Activated naive CD8-positive, alpha-beta T cell treated with anti-CD3 and anti-CD28 coated beads for 36 hours (primary cell): ENCODE results near the gene PTPRN2. TPM values are rescaled to one million over a fixed set of nuclear protein-coding genes. Genes with fewer than 3 reads are reported as not detected.

Experiments
- DNase-seq: peaks from one replicate; pipeline ENCODE4 v3.0.0; 2021
- H3K27ac Mint-ChIP-seq: one replicate; pipeline ENCODE4 v1.8.0; 2022; ENCODE audit warnings: mild to moderate bottlenecking, moderate library complexity, mixed read lengths
- H3K27me3 Mint-ChIP-seq: one replicate; pipeline ENCODE4 v1.8.0; 2022; ENCODE audit warnings: mild to moderate bottlenecking, mixed read lengths
- H3K36me3 Mint-ChIP-seq: one replicate; pipeline ENCODE4 v1.8.0; 2021; ENCODE audit warnings: mild to moderate bottlenecking, mixed read lengths
- H3K4me1 Mint-ChIP-seq: one replicate; pipeline ENCODE4 v1.8.0; 2021; ENCODE audit warnings: mixed read lengths
- H3K4me3 Mint-ChIP-seq: one replicate; pipeline ENCODE4 v1.8.0; 2022; ENCODE audit warnings: mild to moderate bottlenecking, moderate library complexity, mixed read lengths
- H3K9me3 Mint-ChIP-seq: one replicate; pipeline ENCODE4 v1.8.0; 2022; ENCODE audit warnings: mixed read lengths
- total RNA-seq, 2 experiments: library from RNA; stranded (reverse); gene quantifications; one replicate each; pipeline ENCODE4 v1.2.3, GENCODE V29; 2021

Gene PTPRN2
- total RNA-seq, 2 experiments from 2014 or later, result 0.72 to 0.74 TPM

GRCh38 chr7:158446706-158447105 lies 140.9 kb downstream of the PTPRN2 start:
- peaks cover 3% of the 10 kb centered on the region for H3K27me3 Mint-ChIP-seq
- no peaks in the 10 kb centered on the region for H3K4me1 Mint-ChIP-seq
- H3K9me3 Mint-ChIP-seq, result no peaks in the 10 kb centered on the region
- H3K4me3 Mint-ChIP-seq, result no peak overlapping the region
- no peak overlapping the region for H3K27ac Mint-ChIP-seq
- DNase-seq, result no peak
- H3K36me3 Mint-ChIP-seq, result no peaks in the 10 kb centered on the region

GRCh38 chr7:158446281-158446680 lies 141.3 kb downstream of the PTPRN2 start:
- Mint-ChIP-seq H3K4me1 (no peaks in the 10 kb centered on the region), H3K9me3 (peaks cover 2% of the 10 kb centered on the region), H3K27me3 (peaks cover 3% of the 10 kb centered on the region), H3K27ac (no peak overlapping the region), H3K4me3 (no peak overlapping the region), H3K36me3 (no peaks in the 10 kb centered on the region)
- no peak for DNase-seq

GRCh38 chr7:158445421-158446175 lies 142.0 kb downstream of the PTPRN2 start:
- Mint-ChIP-seq H3K27me3 (peaks cover 3% of the 10 kb centered on the region), H3K36me3 (no peaks in the 10 kb centered on the region), H3K4me1 (no peaks in the 10 kb centered on the region), H3K4me3 (no peak overlapping the region), H3K27ac (no peak overlapping the region), H3K9me3 (peaks cover 4% of the 10 kb centered on the region)
- no peak for DNase-seq

- H3K36me3 Mint-ChIP-seq, result no peaks in the 10 kb centered on the region
- peaks cover 4% of the 10 kb centered on the region for H3K9me3 Mint-ChIP-seq
- no peaks in the 10 kb centered on the region for H3K4me1 Mint-ChIP-seq
- no peak for DNase-seq
- H3K27me3 Mint-ChIP-seq, result peaks cover 3% of the 10 kb centered on the region
- H3K27ac Mint-ChIP-seq, result no peak overlapping the region
- H3K4me3 Mint-ChIP-seq, result no peak overlapping the region
Measured at GRCh38 chr7:158444501-158445420, 142.9 kb downstream of the PTPRN2 start.

GRCh38 chr7:158443688-158444483 lies 143.7 kb downstream of the PTPRN2 start:
- Mint-ChIP-seq H3K36me3 (no peaks in the 10 kb centered on the region), H3K4me3 (no peak overlapping the region), H3K27me3 (peaks cover 3% of the 10 kb centered on the region), H3K27ac (no peak overlapping the region), H3K9me3 (peaks cover 4% of the 10 kb centered on the region), H3K4me1 (no peaks in the 10 kb centered on the region)
- no peak for DNase-seq

- DNase-seq, result no peak
- Mint-ChIP-seq H3K36me3 (no peaks in the 10 kb centered on the region), H3K27ac (no peak overlapping the region), H3K27me3 (peaks cover 3% of the 10 kb centered on the region), H3K9me3 (peaks cover 4% of the 10 kb centered on the region), H3K4me1 (no peaks in the 10 kb centered on the region), H3K4me3 (no peak overlapping the region)
Measured at GRCh38 chr7:158443014-158443687, 144.5 kb downstream of the PTPRN2 start.

- Mint-ChIP-seq H3K27me3 (peaks cover 3% of the 10 kb centered on the region), H3K36me3 (no peaks in the 10 kb centered on the region), H3K27ac (no peak overlapping the region), H3K4me3 (no peak overlapping the region), H3K9me3 (peaks cover 4% of the 10 kb centered on the region), H3K4me1 (no peaks in the 10 kb centered on the region)
- DNase-seq, result no peak
Measured at GRCh38 chr7:158442260-158442659, 145.4 kb downstream of the PTPRN2 start.

GRCh38 chr7:158439035-158439434 lies 148.6 kb downstream of the PTPRN2 start:
- H3K4me3 Mint-ChIP-seq, result no peak overlapping the region
- no peaks in the 10 kb centered on the region for H3K36me3 Mint-ChIP-seq
- no peak for DNase-seq
- H3K27ac Mint-ChIP-seq, result no peak overlapping the region
- H3K27me3 Mint-ChIP-seq, result peaks cover 7% of the 10 kb centered on the region
- H3K4me1 Mint-ChIP-seq, result no peaks in the 10 kb centered on the region
- H3K9me3 Mint-ChIP-seq, result peaks cover 5% of the 10 kb centered on the region

GRCh38 chr7:158432369-158433341 lies 155.0 kb downstream of the PTPRN2 start:
- peaks cover 4% of the 10 kb centered on the region for H3K4me1 Mint-ChIP-seq

GRCh38 chr7:158431941-158432347 lies 155.7 kb downstream of the PTPRN2 start:
- Mint-ChIP-seq H3K4me1 (peaks cover 4% of the 10 kb centered on the region), H3K9me3 (peaks cover 1% of the 10 kb centered on the region), H3K27ac (no peak overlapping the region), H3K27me3 (peaks cover 22% of the 10 kb centered on the region), H3K4me3 (no peak overlapping the region), H3K36me3 (no peaks in the 10 kb centered on the region)
- no peak for DNase-seq

More at GRCh38 chr7:158432369-158433341, 155.0 kb downstream of the PTPRN2 start:
- Mint-ChIP-seq H3K9me3 (peaks cover 1% of the 10 kb centered on the region), H3K27me3 (peaks cover 22% of the 10 kb centered on the region), H3K27ac (no peak overlapping the region), H3K36me3 (no peaks in the 10 kb centered on the region), H3K4me3 (no peak overlapping the region)
- DNase-seq, result no peak

- Mint-ChIP-seq H3K4me1 (peaks cover 4% of the 10 kb centered on the region), H3K27ac (no peak overlapping the region), H3K4me3 (no peak overlapping the region), H3K27me3 (peaks cover 22% of the 10 kb centered on the region), H3K36me3 (no peaks in the 10 kb centered on the region), H3K9me3 (peaks cover 1% of the 10 kb centered on the region)
- no peak for DNase-seq
Measured at GRCh38 chr7:158431055-158431940, 156.3 kb downstream of the PTPRN2 start.

- no peak overlapping the region for H3K27ac Mint-ChIP-seq
- no peaks in the 10 kb centered on the region for H3K9me3 Mint-ChIP-seq
- H3K27me3 Mint-ChIP-seq, result peaks cover 16% of the 10 kb centered on the region
- DNase-seq, result no peak
- H3K4me3 Mint-ChIP-seq, result no peak overlapping the region
- H3K36me3 Mint-ChIP-seq, result no peaks in the 10 kb centered on the region
- peaks cover 4% of the 10 kb centered on the region for H3K4me1 Mint-ChIP-seq
Measured at GRCh38 chr7:158430308-158431034, 157.2 kb downstream of the PTPRN2 start.
